HuH-7.5 (cell line): ENCODE data around the gene TNKS1BP1.
"Not testable (repeated sequence)": the region's sequence is repeated elsewhere in the genome, so short reads cannot be mapped to it uniquely, and the experiment has no call there.

Source experiments
- DNase-seq: peaks from one replicate; pipeline ENCODE4 v3.0.0; 2011; ENCODE audit warnings: low spot score

The TNKS1BP1 gene

GRCh38 chr11:57283231-57283990, 41.3 kb downstream of the TNKS1BP1 start:
- DNase-seq = no peak

GRCh38 chr11:57281546-57281945, 43.2 kb downstream of the TNKS1BP1 start:
- not testable (repeated sequence) for DNase-seq

GRCh38 chr11:57279116-57279515, 45.6 kb downstream of the TNKS1BP1 start:
- no peak for DNase-seq

- DNase-seq = no peak
These were observed 46.0 kb downstream of the TNKS1BP1 start for GRCh38 chr11:57278721-57279095.

GRCh38 chr11:57277845-57278720, 46.7 kb downstream of the TNKS1BP1 start:
- peak; percentile 44 for DNase-seq

GRCh38 chr11:57276971-57277675, 47.6 kb downstream of the TNKS1BP1 start:
- DNase-seq = no peak

GRCh38 chr11:57276169-57276970, 48.4 kb downstream of the TNKS1BP1 start:
- DNase-seq = no peak

- DNase-seq = no peak
These were observed 49.2 kb downstream of the TNKS1BP1 start for GRCh38 chr11:57275582-57275981.

GRCh38 chr11:57274904-57275498, 49.8 kb downstream of the TNKS1BP1 start:
- DNase-seq = no peak

- no peak for DNase-seq
These were observed 51.2 kb downstream of the TNKS1BP1 start for GRCh38 chr11:57273448-57274058.

- no peak for DNase-seq
These were observed 55.2 kb downstream of the TNKS1BP1 start for GRCh38 chr11:57269571-57270021.

GRCh38 chr11:57266157-57266556, 58.6 kb downstream of the TNKS1BP1 start:
- DNase-seq = no peak

GRCh38 chr11:57263351-57263750, 61.4 kb downstream of the TNKS1BP1 start:
- no peak for DNase-seq

GRCh38 chr11:57262157-57262556, 62.6 kb downstream of the TNKS1BP1 start:
- DNase-seq = no peak

- no peak for DNase-seq
These were observed 63.6 kb downstream of the TNKS1BP1 start for GRCh38 chr11:57260937-57261783.

GRCh38 chr11:57256119-57256518, 68.6 kb downstream of the TNKS1BP1 start:
- no peak for DNase-seq

- DNase-seq = no peak
These were observed 69.1 kb downstream of the TNKS1BP1 start for GRCh38 chr11:57255618-57256017.

- no peak for DNase-seq
These were observed 70.1 kb downstream of the TNKS1BP1 start for GRCh38 chr11:57254631-57255030.

GRCh38 chr11:57251491-57252104, 73.2 kb downstream of the TNKS1BP1 start:
- DNase-seq = no peak
